HG03558 (cell line): ENCODE measurements around the gene ITGBL1.

Source experiments
- ATAC-seq: cut with Tn5 transposase; IDR thresholded peaks from one replicate; pipeline ENCODE4 v1.9.1; 2021; ENCODE audit warnings: moderate number of reproducible peaks; ENCODE audit not compliant: unreplicated experiment; ENCODE audit errors: extremely low read depth

The ITGBL1 gene

GRCh38 chr13:101450749-101451130 lies 1.7 kb upstream of the ITGBL1 start:
- no peak for ATAC-seq

DNA sequence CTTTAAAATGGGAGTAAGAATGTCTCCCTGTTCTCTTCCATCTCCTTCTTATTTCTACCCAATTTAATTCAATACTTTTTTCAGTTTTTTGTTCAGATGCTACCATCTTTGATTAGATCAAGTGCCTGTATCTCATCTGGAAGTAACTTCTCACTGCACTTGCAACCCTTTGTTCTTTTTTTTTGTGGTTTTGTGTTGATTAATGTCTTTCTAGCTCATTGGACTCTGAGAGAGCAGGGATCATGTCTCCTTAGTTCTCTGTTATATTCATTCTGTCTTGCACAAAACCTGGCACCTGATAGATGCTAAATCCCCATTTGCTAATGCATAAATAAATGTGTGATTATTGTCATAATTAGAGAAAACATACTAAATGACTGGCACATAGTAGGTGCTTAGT lies 834 bp upstream of the ITGBL1 start:
- ATAC-seq, result no peak

- no peak for ATAC-seq
These were observed 1.3 kb downstream of the ITGBL1 start for GRCh38 chr13:101453784-101454201.

GRCh38 chr13:101454767-101455166 lies 2.3 kb downstream of the ITGBL1 start:
- ATAC-seq, result no peak

DNA sequence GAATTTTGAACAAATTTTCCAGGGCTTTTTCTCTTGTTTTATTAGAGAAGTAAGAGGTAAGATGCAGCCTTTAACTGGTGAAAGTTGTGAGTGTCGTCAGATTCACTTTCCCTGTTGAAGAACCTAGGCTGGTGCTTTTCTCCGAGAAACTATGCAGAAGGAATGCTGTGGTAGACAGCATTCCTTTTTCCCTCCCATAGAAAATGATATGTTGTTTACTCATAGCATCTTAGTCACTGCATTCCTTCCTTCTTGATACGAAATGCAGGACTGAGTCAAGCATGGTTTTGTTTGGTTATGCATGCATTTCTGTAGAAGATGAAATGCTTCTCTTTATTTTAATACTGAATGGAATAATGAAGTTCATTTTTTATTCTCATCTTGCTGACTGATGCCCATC lies 3.4 kb downstream of the ITGBL1 start:
- no peak for ATAC-seq

DNA sequence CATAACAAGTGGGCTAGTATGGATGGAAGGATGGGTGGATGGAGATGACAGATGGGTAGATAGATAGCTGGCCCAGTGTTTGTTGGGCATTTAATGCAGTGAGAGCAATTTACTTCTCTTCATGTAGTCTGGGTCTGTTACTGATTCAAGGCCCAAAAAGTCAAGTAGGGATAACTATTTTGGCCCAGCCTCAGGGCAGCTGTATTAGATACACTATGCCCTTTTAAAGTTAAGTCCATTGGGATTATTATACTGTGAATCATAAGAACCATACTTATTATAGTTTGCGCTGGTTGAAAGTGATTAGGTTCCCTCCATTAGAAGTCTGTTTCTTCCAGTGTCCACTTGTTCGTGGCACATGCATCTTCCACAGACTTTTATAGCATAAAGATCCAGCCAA lies 4.7 kb downstream of the ITGBL1 start:
- ATAC-seq, result no peak

GRCh38 chr13:101465877-101466276 lies 13.4 kb downstream of the ITGBL1 start:
- ATAC-seq, result no peak

DNA sequence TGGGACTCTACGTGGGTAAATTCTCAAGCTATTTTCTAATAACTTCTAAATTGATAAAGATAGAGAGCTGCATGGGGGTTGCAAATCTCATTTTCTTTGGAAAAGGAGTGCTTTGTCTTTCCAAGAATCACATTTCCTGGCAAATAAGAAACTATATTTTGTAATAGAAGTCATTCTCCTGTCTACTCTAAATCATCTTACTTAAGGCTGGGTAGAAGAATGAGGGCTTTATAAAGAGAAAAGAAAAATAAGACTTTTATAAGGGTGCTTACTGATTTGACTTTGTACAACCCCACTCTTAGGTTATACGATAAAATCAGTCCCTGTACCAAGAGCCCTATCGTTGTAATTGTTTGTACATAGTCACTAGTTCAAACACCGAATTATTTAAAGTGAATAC lies 14.9 kb downstream of the ITGBL1 start:
- no peak for ATAC-seq

DNA sequence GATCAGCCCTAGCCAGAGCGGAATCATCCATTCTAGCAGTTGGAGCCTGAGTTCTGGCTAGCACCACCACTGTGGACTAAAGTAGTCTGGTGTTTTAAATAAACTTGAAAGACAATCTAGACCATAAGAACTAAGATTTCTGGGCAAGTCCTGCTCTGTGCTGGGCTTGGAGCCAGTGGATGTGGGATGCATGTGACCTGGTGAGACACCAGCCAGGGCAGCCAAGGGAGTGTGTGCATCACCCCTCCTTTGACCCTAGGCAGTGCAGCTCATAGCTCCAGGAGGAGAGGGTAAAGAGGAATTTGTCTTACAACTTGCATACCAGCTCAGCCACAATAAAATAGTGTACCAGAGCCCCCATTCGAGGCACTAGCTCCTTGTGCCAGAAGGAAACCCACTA lies 21.0 kb downstream of the ITGBL1 start:
- ATAC-seq, result no peak

GRCh38 chr13:101474419-101474957 lies 22.0 kb downstream of the ITGBL1 start:
- no peak for ATAC-seq

DNA sequence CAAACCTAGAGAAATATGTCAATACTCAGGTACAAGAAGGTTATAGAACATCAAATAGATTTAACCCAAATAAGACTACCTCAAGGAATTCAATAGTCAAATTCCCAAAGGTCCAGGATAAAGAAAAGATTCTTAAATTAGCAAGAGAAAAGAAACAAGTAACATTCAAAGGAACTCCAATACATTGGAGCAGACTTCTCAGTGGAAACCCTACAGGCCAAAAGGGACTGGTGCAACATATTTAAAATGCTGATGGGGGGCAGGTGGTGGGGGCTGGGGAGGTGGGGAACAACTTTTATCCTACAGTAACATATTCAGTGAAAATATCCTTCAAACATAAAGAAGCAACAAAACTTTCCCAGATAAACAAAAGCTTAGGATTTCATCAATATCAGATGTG lies 23.1 kb downstream of the ITGBL1 start:
- no peak for ATAC-seq

DNA sequence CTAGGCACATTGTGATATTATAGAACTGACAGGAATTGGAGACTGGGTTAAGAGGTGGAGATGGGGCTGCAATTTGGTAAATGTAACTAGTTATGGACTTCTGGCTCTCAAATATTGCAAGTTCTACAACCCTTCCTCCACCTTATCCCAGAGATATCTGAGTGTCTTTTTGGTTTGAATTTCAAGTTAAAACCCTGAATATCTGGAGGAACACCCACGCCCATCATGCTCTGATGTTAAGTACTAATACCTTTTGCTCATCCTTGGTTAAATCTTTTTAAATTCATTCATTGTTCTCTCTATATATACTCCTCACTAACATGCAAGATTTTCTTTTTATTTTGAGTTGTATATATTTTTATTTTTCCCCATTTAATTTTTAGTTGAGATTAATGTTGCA lies 28.9 kb downstream of the ITGBL1 start:
- no peak for ATAC-seq

GRCh38 chr13:101486708-101487437 lies 34.4 kb downstream of the ITGBL1 start:
- ATAC-seq, result no peak

GRCh38 chr13:101487438-101487830 lies 35.0 kb downstream of the ITGBL1 start:
- no peak for ATAC-seq

DNA sequence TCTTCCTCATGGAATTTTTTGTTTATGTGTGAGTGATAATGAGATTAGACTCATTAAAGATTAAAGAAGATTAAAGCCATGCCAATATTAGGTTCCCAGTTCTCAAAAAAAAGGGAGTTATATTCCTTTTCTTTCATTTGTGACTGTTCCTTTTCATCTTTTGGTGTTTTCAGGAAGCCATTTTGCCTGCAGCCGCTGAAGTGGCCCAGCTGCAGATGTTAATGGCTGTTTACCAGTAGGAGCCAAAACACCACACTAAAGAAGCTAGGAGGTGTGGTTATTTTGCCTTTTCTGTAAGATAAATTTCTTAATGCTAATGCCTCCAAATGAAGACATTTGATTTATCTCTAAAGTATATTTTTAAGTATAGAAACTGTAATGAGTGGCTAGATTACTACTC lies 36.3 kb downstream of the ITGBL1 start:
- no peak for ATAC-seq

GRCh38 chr13:101489643-101490405 lies 37.3 kb downstream of the ITGBL1 start:
- no peak for ATAC-seq

DNA sequence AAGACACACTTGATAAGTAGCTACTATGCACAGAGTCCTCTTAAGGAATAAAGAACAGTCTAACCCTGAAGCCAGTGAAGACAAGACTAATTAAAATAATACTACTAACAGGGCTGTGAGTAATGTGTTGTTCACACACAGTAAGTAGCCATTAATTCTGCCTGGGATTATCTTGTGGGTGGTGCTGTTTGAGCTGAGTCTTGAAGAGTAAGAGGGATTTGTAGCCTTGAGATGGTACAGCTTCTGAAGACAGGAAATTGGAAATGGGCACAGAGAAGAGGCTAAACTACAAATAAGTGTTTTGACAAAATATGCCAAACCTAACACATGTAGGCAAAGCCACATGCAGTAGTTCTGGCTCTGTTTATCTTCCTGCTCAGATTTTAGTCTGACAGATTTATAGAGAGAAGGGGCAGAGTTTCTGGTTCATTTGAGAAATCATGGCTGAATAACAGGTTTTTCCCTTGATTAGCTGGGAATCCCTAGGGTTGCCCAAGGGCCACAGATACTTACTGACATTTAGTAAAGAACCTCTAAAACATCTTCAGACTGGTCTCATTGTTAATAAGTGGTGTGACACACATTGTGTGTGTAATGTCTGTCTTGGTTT lies 38.0 kb downstream of the ITGBL1 start:
- no peak for ATAC-seq

GRCh38 chr13:101492251-101492910 lies 39.9 kb downstream of the ITGBL1 start:
- no peak for ATAC-seq

DNA sequence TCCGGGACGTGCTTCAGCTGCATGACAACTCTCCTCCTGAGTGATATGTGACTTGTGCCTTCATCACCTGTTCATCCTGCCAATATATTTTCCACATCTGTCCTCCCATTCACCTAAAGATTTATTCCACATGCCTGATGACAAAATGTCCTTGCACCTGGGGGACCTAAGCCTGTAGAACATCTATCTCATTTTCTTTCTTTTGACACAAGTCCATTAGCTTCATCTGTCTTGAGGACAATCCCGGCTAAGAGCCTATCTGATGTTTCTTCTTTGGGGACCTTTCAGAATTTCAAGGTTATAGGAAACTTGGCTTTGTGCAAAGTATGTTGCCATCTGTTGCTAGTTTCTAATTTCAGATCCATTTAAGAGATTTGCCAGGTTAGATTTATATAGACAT lies 41.1 kb downstream of the ITGBL1 start:
- no peak for ATAC-seq

- no peak for ATAC-seq
These were observed 46.9 kb downstream of the ITGBL1 start for GRCh38 chr13:101499406-101499805.

GRCh38 chr13:101502618-101503017 lies 50.1 kb downstream of the ITGBL1 start:
- ATAC-seq, result no peak
